Epithelial cell of esophagus (primary cell): ENCODE results near the gene LHX3.
"Not testable (repeated sequence)": the region's sequence is repeated elsewhere in the genome, so short reads cannot be mapped to it uniquely, and the experiment has no call there.

Experiments used
- DNase-seq: peaks from one replicate; pipeline ENCODE4 v3.0.0; 2010; ENCODE audit warnings: low read depth
- H3K4me3 ChIP-seq: 2 replicates; pipeline ENCODE4 v1.5.1; 2011; ENCODE audit warnings: mild to moderate bottlenecking, low read length, control low read depth
- CTCF ChIP-seq: IDR thresholded peaks from 2 replicates; pipeline ENCODE4 v1.5.1; 2011; ENCODE audit warnings: low read depth, mild to moderate bottlenecking, low read length, control low read depth, inconsistent platforms; ENCODE audit not compliant: insufficient read depth; ENCODE audit errors: missing control alignments

Gene LHX3

DNA sequence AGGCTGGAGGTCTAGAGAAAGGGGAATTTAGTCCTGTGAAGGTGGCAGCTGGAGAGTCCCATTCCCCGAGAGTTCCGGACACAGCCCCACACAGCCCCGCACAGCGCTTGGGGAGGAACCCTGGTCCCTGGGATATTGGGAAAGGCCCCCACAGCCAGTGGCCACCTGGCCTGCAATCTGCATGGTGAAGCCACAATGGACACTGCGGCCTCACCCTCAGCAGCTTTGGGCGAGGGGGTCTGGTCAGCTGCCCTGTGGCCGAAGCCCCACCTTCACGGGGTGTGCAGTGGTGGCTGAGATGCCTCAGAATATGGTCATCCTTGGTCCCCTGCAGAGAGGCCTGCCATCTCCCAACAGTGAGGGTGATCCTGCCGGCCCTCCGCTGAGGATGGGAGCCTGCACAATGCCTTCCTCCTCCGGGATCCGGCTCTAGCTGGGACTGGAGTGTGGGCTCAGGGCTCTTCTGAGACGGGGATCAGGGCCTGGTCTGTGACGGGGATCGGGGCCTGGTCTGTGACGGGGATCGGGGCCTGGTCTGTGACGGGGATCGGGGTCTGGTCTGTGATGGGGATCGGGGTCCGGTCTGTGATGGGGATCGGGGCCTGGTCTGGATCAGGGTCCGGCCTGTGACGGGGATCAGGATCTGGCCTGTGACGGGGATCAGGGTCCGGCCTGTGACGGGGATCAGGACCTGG lies 52.9 kb downstream of the LHX3 start:
- no peak for DNase-seq
- no peak for TF ChIP-seq CTCF
- H3K4me3 ChIP-seq = no peak overlapping the region

GRCh38 chr9:136151214-136151804 lies 53.6 kb downstream of the LHX3 start:
- no peak for DNase-seq
- no peak overlapping the region for H3K4me3 ChIP-seq
- TF ChIP-seq CTCF = no peak

- not testable (repeated sequence) for H3K4me3 ChIP-seq, DNase-seq
These were observed 54.2 kb downstream of the LHX3 start for GRCh38 chr9:136150664-136151213.

GRCh38 chr9:136149853-136150252 lies 55.1 kb downstream of the LHX3 start:
- DNase-seq = no peak
- no peak overlapping the region for H3K4me3 ChIP-seq
- TF ChIP-seq CTCF = no peak

DNA sequence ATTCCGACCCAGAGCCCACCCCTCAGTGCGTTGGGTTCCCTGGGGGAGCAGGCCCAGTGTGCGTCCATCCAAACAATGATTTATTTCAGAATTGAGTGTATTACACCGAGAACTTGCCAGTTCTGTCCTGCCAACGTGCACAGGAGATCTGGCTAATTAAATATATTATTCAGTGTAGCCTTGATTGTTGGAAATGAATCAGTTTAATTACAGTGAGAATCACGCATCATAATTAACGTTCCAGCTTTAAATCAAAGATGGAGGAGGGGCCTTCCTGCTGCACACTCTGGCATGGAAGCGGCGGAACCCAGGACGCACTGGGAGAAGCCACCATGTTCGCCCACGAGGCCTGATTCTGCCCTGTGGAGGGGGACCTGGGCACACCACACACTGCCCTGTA lies 55.6 kb downstream of the LHX3 start:
- DNase-seq = no peak
- no peak for TF ChIP-seq CTCF

DNA sequence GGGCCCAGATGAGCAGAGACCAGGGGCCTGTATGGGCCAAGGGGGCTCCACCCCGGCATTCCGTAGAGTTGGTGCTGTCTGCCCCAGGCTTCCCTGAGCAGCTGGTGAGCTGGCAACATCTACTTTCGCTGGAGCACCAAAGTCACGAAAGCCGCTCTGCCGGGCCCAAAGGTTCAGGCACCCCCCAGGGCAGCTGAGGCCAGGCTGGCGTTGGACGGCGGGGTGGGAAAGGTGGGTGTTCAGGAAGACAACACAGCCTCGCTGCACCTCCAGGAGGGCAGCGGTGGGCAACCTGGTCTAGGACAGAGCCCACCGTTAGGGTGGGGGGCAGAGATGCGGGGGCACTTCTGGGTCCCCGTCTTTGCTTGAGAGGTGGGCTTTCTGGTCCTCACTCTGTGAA lies 56.2 kb downstream of the LHX3 start:
- no peak for TF ChIP-seq CTCF
- no peak overlapping the region for H3K4me3 ChIP-seq

More for the DNA sequence above, 55.6 kb downstream of the LHX3 start:
- H3K4me3 ChIP-seq = no peak overlapping the region

GRCh38 chr9:136147890-136148714 lies 56.8 kb downstream of the LHX3 start:
- TF ChIP-seq CTCF = no peak
- DNase-seq = no peak
- H3K4me3 ChIP-seq = no peak overlapping the region

More for the DNA sequence above, 56.2 kb downstream of the LHX3 start:
- DNase-seq = no peak
